GM12878 (cell line): ENCODE data around the gene PKLR. TPM values are rescaled to one million over a fixed set of nuclear protein-coding genes. Genes with fewer than 3 reads are reported as not detected.
A peak's percentile ranks its signal among the peaks of the same experiment; 100 is the strongest.

Source experiments
- ATAC-seq: fragments of 200-7000 bp; cut with Tn5 transposase; 3 replicates; pipeline ENCODE4 v1.9.1; 2020; ENCODE audit warnings: mild to moderate bottlenecking, moderate library complexity
- BruUV-seq: library from RNA; stranded (reverse); fragments of 400-500 nt; replicated peaks from 2 replicates; lab custom pipeline; 2021; lab: Mats Ljungman, UMichigan
- CTCF ChIA-PET: fragments of 300-600 bp; sonication (Branson Sonifier 250); formaldehyde crosslinking; extraction: SDS; loops from one replicate; lab custom pipeline; 2021; ENCODE audit warnings: inconsistent platforms; lab: Yijun Ruan, JAX
- POLR2A ChIA-PET: fragments of 350-600 bp; formaldehyde crosslinking; extraction: SDS; loops from one replicate; lab custom pipeline; 2021; ENCODE audit warnings: inconsistent platforms; lab: Charles Lee
- RAD21 ChIA-PET: fragments of 300-600 bp; sonication (Branson Sonifier 250); formaldehyde crosslinking; loops from one replicate; lab custom pipeline; 2023; ENCODE audit warnings: antibody characterized with exemption; ENCODE audit not compliant: unreplicated experiment; lab: Charles Lee
- SMC1A ChIA-PET: fragments of 300-600 bp; sonication (Branson Sonifier 250); formaldehyde crosslinking; loops from one replicate; lab custom pipeline; 2023; ENCODE audit not compliant: unreplicated experiment, uncharacterized antibody; lab: Charles Lee
- DNase-seq: peaks from one replicate; pipeline ENCODE4 v3.0.0-alpha.2; 2011; ENCODE audit warnings: low read depth, low spot score
- FAIRE-seq: peaks from 3 replicates; lab custom pipeline; 2011; peaks lifted over from hg19 to GRCh38; lab: Jason Lieb, UNC
- H2AFZ ChIP-seq: 2 replicates; pipeline ENCODE4 v1.6.0; 2011; ENCODE audit warnings: low read depth, low read length, control low read depth; ENCODE audit not compliant: control insufficient read depth
- H3K27ac ChIP-seq: 2 replicates; pipeline ENCODE4 v1.5.1; 2011; ENCODE audit warnings: control low read depth; ENCODE audit not compliant: control insufficient read depth, insufficient read depth
- H3K27me3 ChIP-seq, 2 experiments: replicated peaks in 1 of 2; 2 replicates each; pipeline versions ENCODE4 v1.6.0 to v1.6.1; 2011; ENCODE audit warnings: low read length in 1 of 2; ENCODE audit not compliant: control insufficient read depth in 2 of 2, insufficient read depth in 2 of 2
- H3K36me3 ChIP-seq, 2 experiments: 2 replicates each; pipeline ENCODE4 v1.5.1; 2011; ENCODE audit warnings: low read length in 1 of 2; ENCODE audit not compliant: control insufficient read depth in 2 of 2, insufficient read depth in 2 of 2
- H3K4me1 ChIP-seq: 2 replicates; pipeline ENCODE4 v1.6.1; 2011; ENCODE audit warnings: mild to moderate bottlenecking, low read length, moderate library complexity, mixed read lengths; ENCODE audit not compliant: control insufficient read depth, insufficient read depth
- H3K4me2 ChIP-seq: 2 replicates; pipeline ENCODE4 v1.6.0; 2011; ENCODE audit warnings: control low read depth; ENCODE audit not compliant: control insufficient read depth, insufficient read depth
- H3K4me3 ChIP-seq: fragments of 200-600 bp; sonication (generic); 2 replicates; pipeline ENCODE4 v1.5.1; 2016
- H3K79me2 ChIP-seq: 2 replicates; pipeline ENCODE4 v1.6.0; 2011; ENCODE audit warnings: low read length; ENCODE audit not compliant: control insufficient read depth, insufficient read depth
- H3K9ac ChIP-seq: 2 replicates; pipeline ENCODE4 v1.8.0; 2011; ENCODE audit warnings: low read length, control low read depth, mixed read lengths; ENCODE audit not compliant: control insufficient read depth, insufficient read depth
- H3K9me3 ChIP-seq: replicated peaks from 3 replicates; pipeline ENCODE4 v1.5.1; 2011; ENCODE audit warnings: mild to moderate bottlenecking, low read length; ENCODE audit not compliant: control insufficient read depth, insufficient read depth
- H4K20me1 ChIP-seq: 2 replicates; pipeline ENCODE4 v1.6.0; 2011; ENCODE audit not compliant: control insufficient read depth, insufficient read depth
- ATF3 ChIP-seq: IDR thresholded peaks from 2 replicates; pipeline ENCODE4 v1.6.1; 2011; ENCODE audit warnings: low read depth, mild to moderate bottlenecking, low read length, moderate library complexity, borderline replicate concordance; ENCODE audit errors: extremely low read depth
- CTCF ChIP-seq, 3 experiments: IDR thresholded peaks in 2 of 3; conservative IDR thresholded peaks in 1 of 3; 2 replicates each; pipeline ENCODE4 v1.5.1; 2011; ENCODE audit warnings: low read depth in 3 of 3, low read length in 3 of 3, mild to moderate bottlenecking in 3 of 3, control low read depth in 2 of 3, moderate library complexity in 2 of 3, inconsistent platforms in 1 of 3, mixed read lengths in 1 of 3; ENCODE audit not compliant: control insufficient read depth in 2 of 3, insufficient read depth in 1 of 3; ENCODE audit errors: extremely low read depth in 1 of 3
- IKZF2 ChIP-seq, 2 experiments: fragments of 450-650 bp; IDR thresholded peaks; 2 replicates each; pipeline ENCODE4 v1.6.1; 2017; ENCODE audit warnings: mild to moderate bottlenecking in 2 of 2, moderate library complexity in 2 of 2
- IRF4 ChIP-seq: IDR thresholded peaks from 2 replicates; pipeline ENCODE4 v1.6.1; 2011; ENCODE audit warnings: low read depth, low read length
- MAX ChIP-seq: IDR thresholded peaks from 2 replicates; pipeline ENCODE4 v1.6.1; 2012; ENCODE audit warnings: low read depth, low read length, improper control_type of control experiment
- MLLT1 ChIP-seq: fragments of 450-650 bp; IDR thresholded peaks from 2 replicates; pipeline ENCODE4 v1.6.1; 2016; ENCODE audit warnings: mild to moderate bottlenecking
- MXI1 ChIP-seq: fragments of 150-350 bp; IDR thresholded peaks from 2 replicates; pipeline ENCODE4 v1.6.1; 2011; ENCODE audit warnings: low read depth, mild to moderate bottlenecking, inconsistent platforms, low read length, improper control_type of control experiment
- NFYA ChIP-seq: IDR thresholded peaks from 2 replicates; pipeline ENCODE4 v1.6.1; 2011; ENCODE audit warnings: low read depth, mild to moderate bottlenecking, low read length, improper control_type of control experiment, borderline replicate concordance
- NR2F1 ChIP-seq: fragments of 450-650 bp; conservative IDR thresholded peaks from 2 replicates; pipeline ENCODE4 v1.6.1; 2017; ENCODE audit warnings: mild to moderate bottlenecking
- RAD21 ChIP-seq: IDR thresholded peaks from 2 replicates; pipeline ENCODE4 v1.6.1; 2011; ENCODE audit warnings: mild to moderate bottlenecking, low read depth, low read length, moderate library complexity; ENCODE audit not compliant: insufficient read depth
- RAD51 ChIP-seq: fragments of 450-650 bp; IDR thresholded peaks from 2 replicates; pipeline ENCODE4 v1.6.1; 2016; ENCODE audit warnings: moderate library complexity, mild to moderate bottlenecking, inconsistent platforms
- RBBP5 ChIP-seq: fragments of 200-600 bp; sonication (generic); conservative IDR thresholded peaks from 2 replicates; pipeline ENCODE4 v1.6.1; 2016
- SMAD1 ChIP-seq: fragments of 450-650 bp; IDR thresholded peaks from 2 replicates; pipeline ENCODE4 v1.6.1; 2018; ENCODE audit warnings: mild to moderate bottlenecking, low read depth; ENCODE audit not compliant: partially characterized antibody
- ZBED1 ChIP-seq: IDR thresholded peaks from 2 replicates; pipeline ENCODE4 v1.6.1; 2016; ENCODE audit warnings: borderline replicate concordance
- ZBTB33 ChIP-seq: fragments of 450-650 bp; IDR thresholded peaks from 2 replicates; pipeline ENCODE4 v1.6.1; 2017; ENCODE audit warnings: mild to moderate bottlenecking
- ZNF207 ChIP-seq: fragments of 450-650 bp; IDR thresholded peaks from 2 replicates; pipeline ENCODE4 v1.6.1; 2014; ENCODE audit warnings: antibody characterized with exemption, mild to moderate bottlenecking, borderline replicate concordance
- WGBS: methylation state at CpG from one replicate; pipeline ENCODE4 v1.1.6; 2016; ENCODE audit warnings: low lambda C conversion rate; ENCODE audit not compliant: insufficient replicate concordance, insufficient coverage; ENCODE audit errors: missing lambda C conversion rate; 5-methylcytosine and 5-hydroxymethylcytosine counted together
- in situ Hi-C: fragments of 300-500 bp; cut with MboI; formaldehyde crosslinking; loops from 9 replicates; pipeline ENCODE4 v1.14.3; 2018; ENCODE audit warnings: mixed read lengths
- intact Hi-C: fragments of 100-400 bp; cut with micrococcal nuclease; formaldehyde crosslinking; loops from one replicate; pipeline ENCODE4 v1.14.2; 2022; ENCODE audit not compliant: unreplicated experiment
- polyA plus RNA-seq, 11 experiments: library from polyadenylated mRNA; depleted of rRNA in 4 of 11; unstranded in 6 of 11; stranded (reverse) in 5 of 11; fragments of >200 nt; fragmentation: Nextera tagmentation in 4 of 11; fragmentation: Illumina TruSeq in 1 of 11; extraction: Ambion mirVana in 4 of 11; extraction: Trizol in 1 of 11; gene quantifications; 1 replicate in 1 of 11; 2 replicates in 10 of 11; pipeline versions ENCODE4 v1.2.1 to v1.2.3, GENCODE V29; 2011 to 2016; ENCODE audit warnings: inconsistent platforms in 2 of 11, missing spikeins in 2 of 11, low read depth in 1 of 11
- total RNA-seq, 4 experiments: library from RNA; depleted of rRNA in 3 of 4; stranded (reverse); fragments of >200 nt in 3 of 4; fragmentation: Illumina TruSeq in 1 of 4; extraction: Trizol in 1 of 4; gene quantifications; 2 replicates each; pipeline versions ENCODE4 v1.2.1 to v1.2.3, GENCODE V29; 2013 to 2021

The PKLR gene
- total and polyA plus RNA-seq, 10 of the 15 experiments (the other 5 are each of a cell fraction or from before 2014, with no cell fraction given), result 0.04 to 0.15 (median 0.08) TPM; not detected in 7

- TF ChIP-seq NFYA (no peak), CTCF (IDR thresholded peaks at IDR 0.05 in 2 of 3, conservative IDR thresholded peaks at IDR 0.05 in 1 of 3; ENCODE audit: control insufficient read depth in 2 of 3, extremely low read depth in 1 of 3, insufficient read depth in 1 of 3, low read depth in 3 of 3, low read length in 3 of 3) (peak; percentile 34 to 39 (median 35); a peak in 3 of 6 replicates)
Measured at GRCh38 chr1:155307247-155307740, 6.1 kb upstream of the PKLR start (continued).

- Histone ChIP-seq H3K4me1 (peaks cover 10% of the 10 kb centered on the region), H2AFZ (no peak overlapping the region), H3K79me2 (peaks cover 23% of the 10 kb centered on the region), H3K9ac (no peak overlapping the region), H3K4me3 (no peak overlapping the region), H4K20me1 (no peaks in the 10 kb centered on the region), H3K27me3 (no peaks in the 10 kb centered on the region), H3K36me3 (peaks cover 0 to 7% of the 10 kb centered on the region in 2 experiments; a peak in 2 of 4 replicates), H3K27ac (no peak overlapping the region), H3K4me2 (no peak overlapping the region), H3K9me3 (no peaks in the 10 kb centered on the region)
- BruUV-seq, result no TSS peak
- WGBS, result 77% methylated on average over 7 of the region's 7 CpGs
- ChIA-PET RAD21 (interaction anchor here (1.0 to 4.8 kb wide), 5 partner anchors 13 to 81 kb away, joined by 3 to 44 read pairs (median 3); partner anchors contain the start of gene CLK2), SMC1A (interaction anchor here (1.0 to 5.8 kb wide), 4 partner anchors 12 to 198 kb away, joined by 3 to 44 read pairs (median 4); no protein-coding TSS in a partner anchor), POLR2A (interaction anchor here (0.6 to 4.4 kb wide), 6 partner anchors 10 to 577 kb away, joined by 3 to 41 read pairs (median 4); partner anchors contain the start of gene CLK2), CTCF (interaction anchor here (0.6 to 5.3 kb wide), 4 partner anchors 16 to 64 kb away, joined by 3 to 74 read pairs (median 25); partner anchors contain the start of gene RUSC1)
- no peak for FAIRE-seq
- in situ Hi-C loops, result no loop called here
- DNase-seq, result no peak
- ATAC-seq, result no peak
- intact Hi-C loops, result no loop called here
- TF ChIP-seq ZBED1 (no peak), ATF3 (no peak), NR2F1 (no peak), MLLT1 (no peak), MXI1 (no peak), IKZF2 (IDR thresholded peaks at IDR 0.05) (no peak), RAD51 (no peak), RAD21 (no peak), SMAD1 (no peak), ZBTB33 (no peak), RBBP5 (no peak), IRF4 (no peak), ZNF207 (no peak), MAX (no peak)
Measured at GRCh38 chr1:155305881-155306391, 4.7 kb upstream of the PKLR start.
